GM12865 (cell line): ENCODE data around the gene CLDN18.
A peak's percentile ranks its signal among the peaks of the same experiment; 100 is the strongest.

Source experiments
- DNase-seq: peaks from one replicate; pipeline ENCODE4 v3.0.0; 2010; ENCODE audit warnings: low read depth
- H3K4me3 ChIP-seq: 2 replicates; pipeline ENCODE4 v1.5.1; 2011; ENCODE audit warnings: mild to moderate bottlenecking, low read depth, low read length, control low read depth
- TF ChIP-seq, protein P1 (sequence below): IDR thresholded peaks from 2 replicates; pipeline ENCODE4 v1.5.1; 2011; ENCODE audit warnings: low read length, control low read depth, low read depth, inconsistent platforms; ENCODE audit not compliant: insufficient read depth; ENCODE audit errors: missing control alignments

CLDN18 gene

DNA sequence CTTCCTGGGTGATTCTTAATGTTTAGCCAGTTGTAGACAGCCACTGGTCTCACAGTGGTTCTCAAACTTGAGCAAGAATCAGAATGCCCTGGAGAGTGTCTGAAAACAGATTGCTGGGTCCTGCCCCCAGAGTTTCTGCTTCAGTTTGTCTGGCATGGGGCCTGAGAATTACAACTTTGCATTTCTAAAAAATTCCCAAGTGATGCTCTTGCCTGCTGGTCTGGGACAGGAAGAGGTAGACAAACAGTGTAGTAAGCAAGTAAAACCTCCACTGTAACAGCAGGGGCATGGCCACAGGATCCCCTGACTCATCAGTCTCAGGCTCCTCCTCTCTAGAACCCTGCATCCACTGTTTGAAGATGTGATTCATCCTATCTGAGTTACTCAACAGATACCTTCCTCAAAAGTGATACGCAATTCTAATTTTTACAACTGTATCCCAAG is 69.0 kb downstream of the CLDN18 start:
- no peak overlapping the region for H3K4me3 ChIP-seq
- TF ChIP-seq, protein P1, sequence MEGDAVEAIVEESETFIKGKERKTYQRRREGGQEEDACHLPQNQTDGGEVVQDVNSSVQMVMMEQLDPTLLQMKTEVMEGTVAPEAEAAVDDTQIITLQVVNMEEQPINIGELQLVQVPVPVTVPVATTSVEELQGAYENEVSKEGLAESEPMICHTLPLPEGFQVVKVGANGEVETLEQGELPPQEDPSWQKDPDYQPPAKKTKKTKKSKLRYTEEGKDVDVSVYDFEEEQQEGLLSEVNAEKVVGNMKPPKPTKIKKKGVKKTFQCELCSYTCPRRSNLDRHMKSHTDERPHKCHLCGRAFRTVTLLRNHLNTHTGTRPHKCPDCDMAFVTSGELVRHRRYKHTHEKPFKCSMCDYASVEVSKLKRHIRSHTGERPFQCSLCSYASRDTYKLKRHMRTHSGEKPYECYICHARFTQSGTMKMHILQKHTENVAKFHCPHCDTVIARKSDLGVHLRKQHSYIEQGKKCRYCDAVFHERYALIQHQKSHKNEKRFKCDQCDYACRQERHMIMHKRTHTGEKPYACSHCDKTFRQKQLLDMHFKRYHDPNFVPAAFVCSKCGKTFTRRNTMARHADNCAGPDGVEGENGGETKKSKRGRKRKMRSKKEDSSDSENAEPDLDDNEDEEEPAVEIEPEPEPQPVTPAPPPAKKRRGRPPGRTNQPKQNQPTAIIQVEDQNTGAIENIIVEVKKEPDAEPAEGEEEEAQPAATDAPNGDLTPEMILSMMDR = no peak
- DNase-seq = no peak

- no peak overlapping the region for H3K4me3 ChIP-seq
- DNase-seq = no peak
- TF ChIP-seq, protein P1 = no peak
Measured at GRCh38 chr3:138079901-138080300, 69.9 kb downstream of the CLDN18 start.

DNA sequence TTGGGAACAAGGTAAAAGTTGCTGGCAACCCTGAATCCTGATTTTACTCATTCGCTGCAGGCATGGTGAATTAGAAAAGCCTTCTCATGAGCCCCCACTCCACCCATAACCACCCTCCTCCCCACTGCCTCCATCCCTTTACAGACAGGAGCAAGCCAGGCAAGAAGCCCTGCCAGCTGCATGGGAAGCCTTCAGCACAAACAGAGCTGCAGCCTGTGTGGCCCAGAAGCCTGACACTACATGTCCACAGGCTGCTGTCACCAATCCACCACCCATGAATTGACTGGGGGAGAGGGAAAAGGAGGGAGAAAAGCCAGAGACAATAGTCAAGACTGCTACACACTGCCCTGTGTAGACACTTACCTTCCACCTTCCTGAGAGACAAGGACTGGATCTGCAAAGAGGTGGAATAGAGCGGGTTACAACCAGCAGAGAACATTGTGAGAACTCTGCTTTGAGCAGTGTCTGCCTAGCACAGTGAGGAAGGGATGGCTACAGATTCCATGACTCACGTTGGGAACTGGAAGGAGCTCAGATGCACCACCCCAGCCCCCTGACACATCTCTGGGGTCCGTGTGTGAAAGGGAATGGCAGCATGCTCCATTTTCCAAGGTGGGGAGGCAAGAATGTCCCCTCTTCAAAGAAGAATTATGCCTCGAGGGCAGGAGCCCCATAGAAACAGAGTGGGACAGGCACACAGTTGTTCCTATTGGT is 71.6 kb downstream of the CLDN18 start:
- H3K4me3 ChIP-seq = no peak overlapping the region
- TF ChIP-seq, protein P1 = no peak
- DNase-seq = no peak

DNA sequence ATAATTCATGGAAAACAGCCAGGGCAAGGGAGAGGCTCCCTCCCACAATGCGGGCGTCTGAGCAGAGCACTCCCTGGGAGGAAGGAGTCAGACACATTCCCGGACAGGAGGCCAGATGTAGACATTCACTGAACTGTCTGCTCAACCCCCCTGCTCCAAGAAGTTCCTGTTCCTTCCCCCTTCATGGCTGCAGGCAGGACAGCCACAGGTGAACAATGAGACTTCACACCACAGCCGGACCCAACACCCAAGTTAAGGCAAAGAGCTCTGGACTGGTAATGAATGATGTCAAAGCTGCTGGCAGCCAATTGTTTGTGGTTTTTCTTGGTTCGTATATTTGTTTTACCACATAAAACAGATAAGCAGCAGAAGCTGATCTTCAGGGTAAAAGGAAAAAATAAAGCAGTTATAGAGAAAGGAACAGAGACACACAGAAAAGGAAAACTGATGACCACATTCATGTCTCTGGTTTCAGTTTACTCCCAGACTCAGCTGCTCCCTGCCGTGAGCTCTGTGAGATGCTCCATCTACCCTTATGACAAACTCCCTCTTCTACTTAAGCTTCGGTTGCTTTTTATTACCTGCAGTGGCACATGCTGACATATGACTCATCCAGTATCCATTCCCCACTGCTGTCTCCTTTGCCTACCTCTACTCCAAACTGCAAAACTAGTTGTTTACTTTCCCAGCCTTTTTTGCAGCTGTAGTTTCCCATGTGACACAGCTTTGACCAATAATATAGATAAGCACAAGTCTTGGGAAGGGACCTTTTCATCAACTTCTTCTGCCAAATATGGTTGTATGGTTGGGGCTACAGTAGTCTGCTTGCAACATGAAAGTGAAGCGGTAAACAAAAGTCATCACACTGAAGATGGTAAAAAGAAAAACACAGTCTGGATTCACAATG is 72.4 kb downstream of the CLDN18 start:
- TF ChIP-seq, protein P1 = no peak
- peak; percentile 63 for DNase-seq
- no peak overlapping the region for H3K4me3 ChIP-seq

- TF ChIP-seq, protein P1 = no peak
- peak; percentile 16 for DNase-seq
- H3K4me3 ChIP-seq = no peak overlapping the region
Measured at GRCh38 chr3:138082992-138083386, 73.0 kb downstream of the CLDN18 start.
